Muscle layer of colon (tissue), 2 donors: Measurements from ENCODE around the gene DNAH11.

ENCODE experiments used
- H3K27ac ChIP-seq: one replicate; pipeline ENCODE4 v1.7.0; 2013; ENCODE audit warnings: low read depth, mild to moderate bottlenecking, low read length, moderate library complexity
- H3K27me3 ChIP-seq, 2 donors: one replicate each; pipeline ENCODE4 v1.7.0; 2013; ENCODE audit warnings: low read length in 2 of 2, mild to moderate bottlenecking in 2 of 2; ENCODE audit not compliant: insufficient read depth in 2 of 2, control insufficient read depth in 1 of 2
- H3K36me3 ChIP-seq: one replicate; pipeline ENCODE4 v1.7.0; 2013; ENCODE audit warnings: mild to moderate bottlenecking, low read length; ENCODE audit not compliant: insufficient read depth
- H3K4me1 ChIP-seq: one replicate; pipeline ENCODE4 v1.7.0; 2013; ENCODE audit warnings: mild to moderate bottlenecking, low read length; ENCODE audit not compliant: insufficient read depth
- H3K4me3 ChIP-seq, 2 donors: one replicate each; pipeline ENCODE4 v1.7.0; 2013; ENCODE audit warnings: low read length in 2 of 2, low read depth in 1 of 2, mild to moderate bottlenecking in 1 of 2, moderate library complexity in 1 of 2
- H3K9ac ChIP-seq: one replicate; pipeline ENCODE4 v1.7.0; 2013; ENCODE audit warnings: low read length
- H3K9me3 ChIP-seq: one replicate; pipeline ENCODE4 v1.7.0; 2013; ENCODE audit warnings: mild to moderate bottlenecking, low read length
- donor health status: abdominal sarcoma.
- donor health status: Adenocarcinoma of cecum.

Gene DNAH11

GRCh38 chr7:21603972-21604749 is 61.3 kb downstream of the DNAH11 start:
- Histone ChIP-seq H3K27ac (no peak overlapping the region), H3K27me3 (no peaks in the 10 kb centered on the region), H3K4me1 (peaks cover 12% of the 10 kb centered on the region), H3K9ac (no peak overlapping the region), H3K36me3 (no peaks in the 10 kb centered on the region), H3K9me3 (no peaks in the 10 kb centered on the region), H3K4me3 (no peak overlapping the region)

- Histone ChIP-seq H3K27ac (no peak overlapping the region), H3K36me3 (no peaks in the 10 kb centered on the region), H3K9ac (no peak overlapping the region), H3K4me1 (peaks cover 12% of the 10 kb centered on the region), H3K27me3 (no peaks in the 10 kb centered on the region), H3K4me3 (no peak overlapping the region), H3K9me3 (no peaks in the 10 kb centered on the region)
These were observed 62.3 kb downstream of the DNAH11 start for GRCh38 chr7:21605008-21605585.

- Histone ChIP-seq H3K27ac (no peak overlapping the region), H3K36me3 (no peaks in the 10 kb centered on the region), H3K4me1 (peaks cover 5% of the 10 kb centered on the region), H3K9me3 (no peaks in the 10 kb centered on the region), H3K9ac (no peak overlapping the region), H3K27me3 (no peaks in the 10 kb centered on the region), H3K4me3 (no peak overlapping the region)
These were observed 65.6 kb downstream of the DNAH11 start for GRCh38 chr7:21608465-21608864.

- Histone ChIP-seq H3K4me3 (no peak overlapping the region), H3K9me3 (no peaks in the 10 kb centered on the region), H3K9ac (no peak overlapping the region), H3K36me3 (no peaks in the 10 kb centered on the region), H3K4me1 (no peaks in the 10 kb centered on the region), H3K27ac (no peak overlapping the region), H3K27me3 (no peaks in the 10 kb centered on the region)
These were observed 68.3 kb downstream of the DNAH11 start for GRCh38 chr7:21611129-21611528.

- no peaks in the 10 kb centered on the region for H3K9me3 ChIP-seq
- no peaks in the 10 kb centered on the region for H3K27me3 ChIP-seq
- no peak overlapping the region for H3K9ac ChIP-seq
- H3K27ac ChIP-seq = no peak overlapping the region
- H3K36me3 ChIP-seq = no peaks in the 10 kb centered on the region
- no peaks in the 10 kb centered on the region for H3K4me1 ChIP-seq
- no peak overlapping the region for H3K4me3 ChIP-seq
These were observed 73.3 kb downstream of the DNAH11 start for GRCh38 chr7:21616091-21616490.

GRCh38 chr7:21616796-21617436 is 74.1 kb downstream of the DNAH11 start:
- Histone ChIP-seq H3K4me3 (no peak overlapping the region), H3K27ac (no peak overlapping the region), H3K9me3 (no peaks in the 10 kb centered on the region), H3K27me3 (no peaks in the 10 kb centered on the region), H3K36me3 (no peaks in the 10 kb centered on the region), H3K9ac (no peak overlapping the region), H3K4me1 (no peaks in the 10 kb centered on the region)

- Histone ChIP-seq H3K4me1 (no peaks in the 10 kb centered on the region), H3K9me3 (no peaks in the 10 kb centered on the region), H3K27me3 (no peaks in the 10 kb centered on the region), H3K27ac (no peak overlapping the region), H3K4me3 (no peak overlapping the region), H3K9ac (no peak overlapping the region), H3K36me3 (no peaks in the 10 kb centered on the region)
These were observed 74.7 kb downstream of the DNAH11 start for GRCh38 chr7:21617513-21617912.

- H3K27ac ChIP-seq = no peak overlapping the region
- no peaks in the 10 kb centered on the region for H3K36me3 ChIP-seq
- no peaks in the 10 kb centered on the region for H3K27me3 ChIP-seq
- no peak overlapping the region for H3K9ac ChIP-seq
- no peaks in the 10 kb centered on the region for H3K9me3 ChIP-seq
- no peak overlapping the region for H3K4me3 ChIP-seq
- H3K4me1 ChIP-seq = no peaks in the 10 kb centered on the region
These were observed 75.1 kb downstream of the DNAH11 start for GRCh38 chr7:21617916-21618390.

- Histone ChIP-seq H3K36me3 (no peaks in the 10 kb centered on the region), H3K27me3 (no peaks in the 10 kb centered on the region), H3K27ac (no peak overlapping the region)
These were observed 75.9 kb downstream of the DNAH11 start for GRCh38 chr7:21618706-21619105.

GRCh38 chr7:21620054-21620453 is 77.2 kb downstream of the DNAH11 start:
- no peaks in the 10 kb centered on the region for H3K4me1 ChIP-seq
- H3K9ac ChIP-seq = no peak overlapping the region
- H3K27me3 ChIP-seq = no peaks in the 10 kb centered on the region
- H3K4me3 ChIP-seq = no peak overlapping the region
- no peak overlapping the region for H3K27ac ChIP-seq
- no peaks in the 10 kb centered on the region for H3K36me3 ChIP-seq
- H3K9me3 ChIP-seq = no peaks in the 10 kb centered on the region

More at GRCh38 chr7:21618706-21619105, 75.9 kb downstream of the DNAH11 start:
- no peak overlapping the region for H3K9ac ChIP-seq
- no peaks in the 10 kb centered on the region for H3K9me3 ChIP-seq
- no peaks in the 10 kb centered on the region for H3K4me1 ChIP-seq
- no peak overlapping the region for H3K4me3 ChIP-seq

GRCh38 chr7:21624320-21624719 is 81.5 kb downstream of the DNAH11 start:
- no peak overlapping the region for H3K9ac ChIP-seq
- H3K9me3 ChIP-seq = no peaks in the 10 kb centered on the region
- no peak overlapping the region for H3K27ac ChIP-seq
- no peak overlapping the region for H3K4me3 ChIP-seq
- no peaks in the 10 kb centered on the region for H3K27me3 ChIP-seq
- H3K36me3 ChIP-seq = no peaks in the 10 kb centered on the region
- H3K4me1 ChIP-seq = no peaks in the 10 kb centered on the region
